Measurements from ENCODE around the gene SLC17A8.

SLC17A8 gene

GRCh38 chr12:100434177-100434576 is 77.3 kb downstream of the SLC17A8 start:
- H3K9me3 ChIP-seq (ENCODE audit: control insufficient read depth, low read length) = no peaks in the 10 kb centered on the region
- H2AK5ac ChIP-seq (ENCODE audit: low read length, severe bottlenecking) = no peak overlapping the region
- no peak overlapping the region for H3K4ac ChIP-seq (ENCODE audit: low read depth in 1 of 2, low read length in 2 of 2)
- no peak overlapping the region for H2BK120ac ChIP-seq (ENCODE audit: low read depth, low read length)
- DNase-seq = no peak
- no peaks in the 10 kb centered on the region for H3K27me3 ChIP-seq (ENCODE audit: control insufficient read depth in 1 of 2, insufficient read depth in 1 of 2, low read length in 2 of 2)
- no peak overlapping the region for H3K4me2 ChIP-seq (ENCODE audit: low read length, poor library complexity, severe bottlenecking)
- no peaks in the 10 kb centered on the region for H3K79me1 ChIP-seq (replicated peaks; ENCODE audit: low read length, poor library complexity, severe bottlenecking)
- H3K27ac ChIP-seq (ENCODE audit: low read length, poor library complexity, severe bottlenecking) = no peak overlapping the region
- H2BK12ac ChIP-seq (ENCODE audit: low read length in 2 of 2) = no peak overlapping the region
- H3K23ac ChIP-seq (ENCODE audit: low read length in 2 of 2) = no peak overlapping the region
- H3K14ac ChIP-seq (ENCODE audit: low read length in 2 of 2) = no peak overlapping the region
- H2BK5ac ChIP-seq (ENCODE audit: low read depth, low read length, poor library complexity, severe bottlenecking) = no peak overlapping the region
- H4K8ac ChIP-seq (ENCODE audit: low read length) = no peak overlapping the region
- no peak overlapping the region for H3K9ac ChIP-seq (ENCODE audit: low read length)
- no peak overlapping the region for H2AFZ ChIP-seq (ENCODE audit: low read depth, low read length)
- H4K91ac ChIP-seq (ENCODE audit: low read length) = no peak overlapping the region
- H3K18ac ChIP-seq (ENCODE audit: low read depth in 1 of 2, low read length in 2 of 2) = no peak overlapping the region
- H3K4me1 ChIP-seq (ENCODE audit: control insufficient read depth, insufficient read depth, low read depth, low read length) = no peaks in the 10 kb centered on the region
- H2BK15ac ChIP-seq (ENCODE audit: low read depth, poor library complexity, severe bottlenecking) = no peak overlapping the region
- no peak overlapping the region for H3K4me3 ChIP-seq (ENCODE audit: insufficient read depth in 1 of 2, low read depth in 1 of 2, low read length in 2 of 2)
- H3K36me3 ChIP-seq (ENCODE audit: control insufficient read depth in 1 of 2, insufficient read depth in 2 of 2, low read depth in 1 of 2, low read length in 2 of 2) = no peaks in the 10 kb centered on the region

- 55% methylated on average over 2 of the region's 2 CpGs for WGBS
Measured at GRCh38 chr12:100435957-100436356, 79.1 kb downstream of the SLC17A8 start.

GRCh38 chr12:100437038-100437841 is 80.4 kb downstream of the SLC17A8 start:
- H3K4me1 ChIP-seq (ENCODE audit: control insufficient read depth, insufficient read depth, low read depth, low read length) = no peaks in the 10 kb centered on the region
- H3K18ac ChIP-seq (ENCODE audit: low read depth in 1 of 2, low read length in 2 of 2) = no peak overlapping the region
- H2BK12ac ChIP-seq (ENCODE audit: low read length in 2 of 2) = no peak overlapping the region
- H3K4me2 ChIP-seq (ENCODE audit: low read length, poor library complexity, severe bottlenecking) = no peak overlapping the region
- DNase-seq = no peak
- no peaks in the 10 kb centered on the region for H3K36me3 ChIP-seq (ENCODE audit: control insufficient read depth in 1 of 2, insufficient read depth in 2 of 2, low read depth in 1 of 2, low read length in 2 of 2)
- H2BK120ac ChIP-seq (ENCODE audit: low read depth, low read length) = no peak overlapping the region
- H3K79me1 ChIP-seq (replicated peaks; ENCODE audit: low read length, poor library complexity, severe bottlenecking) = no peaks in the 10 kb centered on the region
- 84% methylated on average over 1 of the region's 6 CpGs for WGBS
- no peak overlapping the region for H2BK5ac ChIP-seq (ENCODE audit: low read depth, low read length, poor library complexity, severe bottlenecking)
- no peak overlapping the region for H3K23ac ChIP-seq (ENCODE audit: low read length in 2 of 2)
- no peak overlapping the region for H3K14ac ChIP-seq (ENCODE audit: low read length in 2 of 2)
- H3K27ac ChIP-seq (ENCODE audit: low read length, poor library complexity, severe bottlenecking) = no peak overlapping the region
- H3K4ac ChIP-seq (ENCODE audit: low read depth in 1 of 2, low read length in 2 of 2) = no peak overlapping the region
- no peak overlapping the region for H2BK15ac ChIP-seq (ENCODE audit: low read depth, poor library complexity, severe bottlenecking)
- H3K9me3 ChIP-seq (ENCODE audit: control insufficient read depth, low read length) = no peaks in the 10 kb centered on the region
- H4K91ac ChIP-seq (ENCODE audit: low read length) = no peak overlapping the region
- H3K27me3 ChIP-seq (ENCODE audit: control insufficient read depth in 1 of 2, insufficient read depth in 1 of 2, low read length in 2 of 2) = peaks cover 0 to 10% of the 10 kb centered on the region in 2 experiments
- H4K8ac ChIP-seq (ENCODE audit: low read length) = no peak overlapping the region
- H3K4me3 ChIP-seq (ENCODE audit: insufficient read depth in 1 of 2, low read depth in 1 of 2, low read length in 2 of 2) = no peak overlapping the region
- H2AK5ac ChIP-seq (ENCODE audit: low read length, severe bottlenecking) = no peak overlapping the region
- no peak overlapping the region for H3K9ac ChIP-seq (ENCODE audit: low read length)
- no peak overlapping the region for H2AFZ ChIP-seq (ENCODE audit: low read depth, low read length)

More at GRCh38 chr12:100435957-100436356, 79.1 kb downstream of the SLC17A8 start:
- Histone ChIP-seq H4K91ac (ENCODE audit: low read length) (no peak overlapping the region), H2AFZ (ENCODE audit: low read depth, low read length) (no peak overlapping the region), H3K9me3 (ENCODE audit: control insufficient read depth, low read length) (no peaks in the 10 kb centered on the region), H3K14ac (ENCODE audit: low read length in 2 of 2) (no peak overlapping the region), H2BK15ac (ENCODE audit: low read depth, poor library complexity, severe bottlenecking) (no peak overlapping the region), H3K4ac (ENCODE audit: low read depth in 1 of 2, low read length in 2 of 2) (no peak overlapping the region), H3K27me3 (ENCODE audit: control insufficient read depth in 1 of 2, insufficient read depth in 1 of 2, low read length in 2 of 2) (peaks cover 0 to 8% of the 10 kb centered on the region in 2 experiments), H3K79me1 (replicated peaks; ENCODE audit: low read length, poor library complexity, severe bottlenecking) (no peaks in the 10 kb centered on the region), H3K4me1 (ENCODE audit: control insufficient read depth, insufficient read depth, low read depth, low read length) (no peaks in the 10 kb centered on the region), H3K9ac (ENCODE audit: low read length) (no peak overlapping the region), H2AK5ac (ENCODE audit: low read length, severe bottlenecking) (no peak overlapping the region), H3K27ac (ENCODE audit: low read length, poor library complexity, severe bottlenecking) (no peak overlapping the region), H4K8ac (ENCODE audit: low read length) (no peak overlapping the region), H2BK5ac (ENCODE audit: low read depth, low read length, poor library complexity, severe bottlenecking) (no peak overlapping the region), H3K4me2 (ENCODE audit: low read length, poor library complexity, severe bottlenecking) (no peak overlapping the region), H3K36me3 (ENCODE audit: control insufficient read depth in 1 of 2, insufficient read depth in 2 of 2, low read depth in 1 of 2, low read length in 2 of 2) (no peaks in the 10 kb centered on the region), H2BK12ac (ENCODE audit: low read length in 2 of 2) (no peak overlapping the region), H3K23ac (ENCODE audit: low read length in 2 of 2) (no peak overlapping the region), H3K4me3 (ENCODE audit: insufficient read depth in 1 of 2, low read depth in 1 of 2, low read length in 2 of 2) (no peak overlapping the region), H3K18ac (ENCODE audit: low read depth in 1 of 2, low read length in 2 of 2) (no peak overlapping the region), H2BK120ac (ENCODE audit: low read depth, low read length) (no peak overlapping the region)
- DNase-seq = no peak

- H3K36me3 ChIP-seq (ENCODE audit: control insufficient read depth in 1 of 2, insufficient read depth in 2 of 2, low read depth in 1 of 2, low read length in 2 of 2) = no peaks in the 10 kb centered on the region
Measured at GRCh38 chr12:100439797-100440196, 82.9 kb downstream of the SLC17A8 start.

More at GRCh38 chr12:100439797-100440196, 82.9 kb downstream of the SLC17A8 start:
- Histone ChIP-seq H3K27ac (ENCODE audit: low read length, poor library complexity, severe bottlenecking) (no peak overlapping the region), H2BK120ac (ENCODE audit: low read depth, low read length) (no peak overlapping the region), H3K23ac (ENCODE audit: low read length in 2 of 2) (no peak overlapping the region), H2BK5ac (ENCODE audit: low read depth, low read length, poor library complexity, severe bottlenecking) (no peak overlapping the region), H2BK12ac (ENCODE audit: low read length in 2 of 2) (no peak overlapping the region), H3K9ac (ENCODE audit: low read length) (no peak overlapping the region), H2AK5ac (ENCODE audit: low read length, severe bottlenecking) (no peak overlapping the region), H3K14ac (ENCODE audit: low read length in 2 of 2) (no peak overlapping the region), H3K4ac (ENCODE audit: low read depth in 1 of 2, low read length in 2 of 2) (no peak overlapping the region), H2BK15ac (ENCODE audit: low read depth, poor library complexity, severe bottlenecking) (no peak overlapping the region), H4K8ac (ENCODE audit: low read length) (no peak overlapping the region), H3K79me1 (replicated peaks; ENCODE audit: low read length, poor library complexity, severe bottlenecking) (no peaks in the 10 kb centered on the region), H3K4me3 (ENCODE audit: insufficient read depth in 1 of 2, low read depth in 1 of 2, low read length in 2 of 2) (no peak overlapping the region), H3K18ac (ENCODE audit: low read depth in 1 of 2, low read length in 2 of 2) (no peak overlapping the region), H2AFZ (ENCODE audit: low read depth, low read length) (no peak overlapping the region), H3K4me1 (ENCODE audit: control insufficient read depth, insufficient read depth, low read depth, low read length) (no peaks in the 10 kb centered on the region), H3K9me3 (ENCODE audit: control insufficient read depth, low read length) (no peaks in the 10 kb centered on the region), H4K91ac (ENCODE audit: low read length) (no peak overlapping the region), H3K27me3 (ENCODE audit: control insufficient read depth in 1 of 2, insufficient read depth in 1 of 2, low read length in 2 of 2) (peaks cover 0 to 10% of the 10 kb centered on the region in 2 experiments), H3K4me2 (ENCODE audit: low read length, poor library complexity, severe bottlenecking) (no peak overlapping the region)
- WGBS = 68% methylated on average over 2 of the region's 2 CpGs
- DNase-seq = no peak

Measured in mesenchymal stem cell (in vitro differentiated cells and primary cell).